K562 (cell line): ENCODE measurements around the gene ANKMY1. TPM values are rescaled to one million over a fixed set of nuclear protein-coding genes. Genes with fewer than 3 reads are reported as not detected.

Experiments
- ATAC-seq: fragments of 200-7000 bp; cut with Tn5 transposase; 3 replicates; pipeline ENCODE4 v1.9.1; 2020; ENCODE audit warnings: moderate library complexity
- BruUV-seq: library from RNA; stranded (reverse); fragments of 400-500 nt; replicated peaks from 2 replicates; lab custom pipeline; 2021; lab: Mats Ljungman, UMichigan
- CTCF ChIA-PET: fragments of 300-600 bp; formaldehyde crosslinking; extraction: SDS; loops from one replicate; lab custom pipeline; 2021; ENCODE audit warnings: low intra/inter-chr PET ratio; lab: Yijun Ruan, JAX
- POLR2A ChIA-PET: fragments of 300-600, 350-650 bp; sonication (Branson Sonifier 250); formaldehyde crosslinking; extraction: SDS; loops from one replicate; lab custom pipeline; 2021; ENCODE audit warnings: antibody characterized with exemption, inconsistent platforms; lab: Yijun Ruan, JAX
- DNase-seq, 4 experiments: peaks; one replicate each; pipeline versions ENCODE4 v3.0.0 to v3.0.0-alpha.2; 2011 to 2018; ENCODE audit warnings: low spot score in 3 of 4, mixed read lengths in 3 of 4; ENCODE audit errors: extremely low read depth in 1 of 4
- FAIRE-seq: peaks from 2 replicates; lab custom pipeline; 2011; peaks lifted over from hg19 to GRCh38; lab: Jason Lieb, UNC
- H2AFZ ChIP-seq: 2 replicates; pipeline ENCODE4 v1.6.0; 2011; ENCODE audit warnings: low read depth, low read length, control low read depth, inconsistent platforms
- H3K27ac ChIP-seq: fragments of 200-600 bp; 3 replicates; pipeline ENCODE4 v1.8.0; 2011; ENCODE audit warnings: low read depth, mild to moderate bottlenecking, control low read depth, inconsistent platforms, low read length, moderate library complexity, mixed read lengths; ENCODE audit errors: extremely low read depth
- H3K27me3 ChIP-seq, 2 experiments: fragments of 300-600 bp in 1 of 2; 2 replicates in 1 of 2; 3 replicates in 1 of 2; pipeline versions ENCODE4 v1.6.0 to v1.8.0; 2011; ENCODE audit warnings: inconsistent platforms in 2 of 2, low read length in 2 of 2, mild to moderate bottlenecking in 1 of 2, mixed read lengths in 1 of 2, moderate library complexity in 1 of 2; ENCODE audit not compliant: control insufficient read depth in 2 of 2, insufficient read depth in 2 of 2
- H3K36me3 ChIP-seq: fragments of 300-600 bp; 3 replicates; pipeline ENCODE4 v1.8.0; 2011; ENCODE audit warnings: mild to moderate bottlenecking, low read length, inconsistent platforms; ENCODE audit not compliant: control insufficient read depth, insufficient read depth
- H3K4me1 ChIP-seq, 2 experiments: fragments of 200-600 bp in 1 of 2; replicated peaks in 1 of 2; 2 replicates in 1 of 2; 3 replicates in 1 of 2; pipeline versions ENCODE4 v1.5.1 to v1.8.0; 2011; ENCODE audit warnings: inconsistent platforms in 2 of 2, low read length in 2 of 2, mild to moderate bottlenecking in 1 of 2, mixed read lengths in 1 of 2, moderate library complexity in 1 of 2; ENCODE audit not compliant: control insufficient read depth in 2 of 2, insufficient read depth in 2 of 2
- H3K4me2 ChIP-seq: 2 replicates; pipeline ENCODE4 v1.6.1; 2011; ENCODE audit warnings: low read length, control low read depth, inconsistent platforms, mixed read lengths; ENCODE audit not compliant: insufficient read depth
- H3K4me3 ChIP-seq: fragments of 200-600 bp; sonication (generic), shearing (Covaris generic); 2 replicates; pipeline ENCODE4 v1.5.1; 2016; ENCODE audit warnings: control low read depth, inconsistent platforms
- H3K79me2 ChIP-seq: fragments of 200-600 bp; 3 replicates; pipeline ENCODE4 v1.8.0; 2011; ENCODE audit warnings: low read length, inconsistent platforms; ENCODE audit not compliant: control insufficient read depth, insufficient read depth
- H3K9ac ChIP-seq, 2 experiments: 2 replicates each; pipeline versions ENCODE4 v1.6.0 to v1.6.1; 2011; ENCODE audit warnings: low read depth in 2 of 2, low read length in 2 of 2, control low read depth in 1 of 2, inconsistent platforms in 1 of 2, mild to moderate bottlenecking in 1 of 2, mixed read lengths in 1 of 2; ENCODE audit not compliant: insufficient read depth in 1 of 2
- H3K9me1 ChIP-seq: one replicate; pipeline ENCODE4 v1.6.0; 2011; ENCODE audit warnings: inconsistent platforms, mild to moderate bottlenecking, low read length, moderate library complexity; ENCODE audit not compliant: control insufficient read depth, insufficient read depth
- H3K9me3 ChIP-seq: replicated peaks from 2 replicates; pipeline ENCODE4 v1.5.1; 2011; ENCODE audit warnings: low read depth, low read length, inconsistent platforms; ENCODE audit not compliant: control insufficient read depth, insufficient read depth
- H4K20me1 ChIP-seq: replicated peaks from 2 replicates; pipeline ENCODE4 v1.6.1; 2011; ENCODE audit warnings: low read length, inconsistent platforms, mixed read lengths; ENCODE audit not compliant: control insufficient read depth, insufficient read depth
- CXXC5 ChIP-seq: fragments of 250-450 bp; sonication (Bioruptor Pico); IDR thresholded peaks from 2 replicates; pipeline ENCODE4 v1.8.0; 2022; ENCODE audit warnings: inconsistent platforms, mild to moderate bottlenecking, moderate library complexity
- STAT5B ChIP-seq: fragments of 250-450 bp; sonication (Bioruptor Pico); IDR thresholded peaks from 2 replicates; pipeline ENCODE4 v1.8.0; 2021; ENCODE audit warnings: mild to moderate bottlenecking, inconsistent platforms
- WGBS: fragments of 100-300 bp; shearing (Covaris generic); methylation state at CpG from one replicate; pipeline ENCODE4 v1.1.6; 2016; ENCODE audit warnings: low coverage, mixed read lengths; ENCODE audit not compliant: insufficient coverage; ENCODE audit errors: missing lambda C conversion rate; 5-methylcytosine and 5-hydroxymethylcytosine counted together
- in situ Hi-C: fragments of 300-500 bp; cut with MboI; formaldehyde crosslinking; loops from 4 replicates; pipeline ENCODE4 v1.15.0; 2018; ENCODE audit warnings: inconsistent platforms, mixed read lengths
- intact Hi-C: fragments of 100-400 bp; cut with micrococcal nuclease; formaldehyde crosslinking; loops from 2 replicates; pipeline ENCODE4 v1.14.2; 2022
- polyA plus RNA-seq, 8 experiments: library from polyadenylated mRNA; depleted of rRNA in 4 of 8; stranded (reverse) in 5 of 8; unstranded in 3 of 8; fragments of >200 nt; fragmentation: Nextera tagmentation in 2 of 8; fragmentation: Illumina TruSeq in 1 of 8; extraction: Ambion mirVana in 2 of 8; extraction: Trizol in 1 of 8; gene quantifications; 2 replicates each; pipeline versions ENCODE4 v1.2.1 to v1.2.3, GENCODE V29; 2011 to 2014; ENCODE audit warnings: inconsistent platforms in 1 of 8, missing spikeins in 1 of 8
- total RNA-seq, 7 experiments: library from RNA; depleted of rRNA in 6 of 7; stranded (reverse); fragments of >200 nt in 6 of 7; fragmentation: Illumina TruSeq in 2 of 7; extraction: Trizol in 2 of 7; gene quantifications; 2 replicates each; pipeline versions ENCODE4 v1.2.1 to v1.2.3, GENCODE V29; 2011 to 2021; ENCODE audit warnings: low replicate concordance in 1 of 7
- TF ChIP-seq, protein P1 (sequence below): sonication (generic); formaldehyde crosslinking; IDR thresholded peaks from 2 replicates; pipeline ENCODE4 v1.8.0; 2022; ENCODE audit warnings: mild to moderate bottlenecking, low read depth, missing genetic modification reagents
- TF ChIP-seq, protein P2 (sequence below), 3 experiments: fragments of 200-800 bp in 1 of 3; fragments of 250-450 bp in 1 of 3; fragments of 450-650 bp in 1 of 3; sonication (Bioruptor Pico) in 1 of 3; sonication (Bioruptor generic) in 1 of 3; formaldehyde crosslinking in 1 of 3; IDR thresholded peaks; 2 replicates each; pipeline versions ENCODE4 v1.6.1 to v1.8.0; 2016 to 2022; ENCODE audit warnings: mild to moderate bottlenecking in 2 of 3, missing genetic modification characterization in 2 of 3, missing compliant biosample characterization in 1 of 3, moderate library complexity in 1 of 3
- TF ChIP-seq, protein P3 (sequence below): fragments of 450-650 bp; conservative IDR thresholded peaks from 2 replicates; pipeline ENCODE4 v1.6.1; 2016; ENCODE audit warnings: missing genetic modification characterization, low read depth, mild to moderate bottlenecking, missing compliant biosample characterization, moderate library complexity
- TF ChIP-seq, protein P4 (sequence below): fragments of 150-350 bp; IDR thresholded peaks from 2 replicates; pipeline ENCODE4 v1.6.1; 2014; ENCODE audit warnings: low read depth, mild to moderate bottlenecking, low read length, borderline replicate concordance

Gene ANKMY1
- total and polyA plus RNA-seq, 9 of the 15 experiments (the other 6 are each of a cell fraction or from before 2014, with no cell fraction given), result 0.75 to 15.1 (median 11.7) TPM

DNA sequence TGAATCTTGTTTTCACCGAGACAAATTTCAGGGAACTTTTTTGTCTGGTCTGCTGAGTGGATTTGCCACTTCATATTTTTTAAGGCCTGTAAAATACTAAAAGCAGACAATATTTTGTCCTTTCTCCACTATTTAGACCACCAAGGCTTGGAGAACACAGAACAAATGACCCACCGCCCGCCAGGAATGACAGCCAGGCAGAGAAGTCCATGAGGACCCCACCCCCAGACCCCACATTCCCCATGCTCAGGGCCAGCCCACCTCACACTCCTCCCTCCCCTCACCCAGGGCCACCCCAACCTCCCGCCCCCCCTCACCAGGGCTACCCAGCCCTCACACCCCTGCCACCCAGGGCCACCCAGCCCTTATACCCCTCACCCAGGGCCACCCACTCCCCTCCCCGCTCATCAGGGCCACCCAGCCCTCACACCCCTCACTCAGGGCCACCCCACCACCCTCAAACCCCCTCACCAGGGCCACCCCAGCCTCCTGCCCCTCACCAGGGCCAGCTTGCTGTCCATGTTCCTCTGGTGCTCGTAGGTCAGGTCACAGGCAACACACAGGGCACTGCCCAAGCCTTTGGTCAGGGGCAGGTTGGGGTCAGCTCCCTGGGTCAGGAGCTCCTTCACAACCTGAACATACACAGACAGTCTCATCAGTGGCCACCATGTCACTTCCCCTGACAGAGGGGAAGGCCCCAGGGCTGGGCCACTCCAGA, 50.6 kb downstream of the ANKMY1 start (continued):
- no peak for TF ChIP-seq CXXC5 (CRISPR knock-in tag)
- TF ChIP-seq, protein P1, sequence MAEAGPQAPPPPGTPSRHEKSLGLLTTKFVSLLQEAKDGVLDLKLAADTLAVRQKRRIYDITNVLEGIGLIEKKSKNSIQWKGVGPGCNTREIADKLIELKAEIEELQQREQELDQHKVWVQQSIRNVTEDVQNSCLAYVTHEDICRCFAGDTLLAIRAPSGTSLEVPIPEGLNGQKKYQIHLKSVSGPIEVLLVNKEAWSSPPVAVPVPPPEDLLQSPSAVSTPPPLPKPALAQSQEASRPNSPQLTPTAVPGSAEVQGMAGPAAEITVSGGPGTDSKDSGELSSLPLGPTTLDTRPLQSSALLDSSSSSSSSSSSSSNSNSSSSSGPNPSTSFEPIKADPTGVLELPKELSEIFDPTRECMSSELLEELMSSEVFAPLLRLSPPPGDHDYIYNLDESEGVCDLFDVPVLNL (CRISPR knock-in tag), result no peak

DNA sequence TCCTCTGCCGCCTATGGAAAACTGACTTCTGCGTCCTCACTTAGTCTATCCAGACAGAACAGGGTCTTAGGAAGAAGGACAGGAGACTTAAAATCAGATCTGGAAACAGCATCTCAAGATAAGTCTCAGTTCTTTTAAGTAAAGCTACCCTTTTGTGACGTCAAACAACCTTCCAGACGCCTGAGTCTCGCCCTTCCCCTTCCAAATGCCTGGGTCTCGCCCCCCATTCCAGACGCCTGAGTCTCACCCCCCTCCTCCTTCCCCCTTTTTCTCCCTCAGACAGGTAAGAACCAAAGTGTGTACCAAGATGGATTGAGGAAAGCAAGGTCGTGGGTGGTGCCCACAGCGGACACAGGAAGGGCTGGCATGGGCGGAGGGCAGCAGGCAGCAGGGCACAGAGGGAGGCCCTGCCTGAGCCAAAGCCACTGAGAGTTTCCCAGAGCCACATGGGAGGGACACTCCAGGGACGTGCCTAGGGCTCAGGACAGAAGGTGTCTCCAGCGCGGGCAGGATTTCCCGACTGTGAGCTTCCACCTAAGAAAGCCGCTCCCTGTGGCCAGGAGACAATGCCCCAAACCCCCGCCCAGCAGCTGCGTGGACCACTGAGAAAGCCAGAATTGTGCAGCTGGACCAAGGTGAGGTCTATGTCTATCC, 51.3 kb downstream of the ANKMY1 start:
- DNase-seq (no peak), ATAC-seq (no peak), FAIRE-seq (no peak)
- POLR2A ChIA-PET, result no interaction called here
- no peak overlapping the region for H3K9ac ChIP-seq
- no peak overlapping the region for H3K4me2 ChIP-seq
- no TSS peak for BruUV-seq
- no peaks in the 10 kb centered on the region for H3K9me3 ChIP-seq
- in situ Hi-C loops, result no loop called here
- peaks cover 0 to 3% of the 10 kb centered on the region in 2 experiments; a peak in 1 of 5 replicates for H3K4me1 ChIP-seq
- H3K4me3 ChIP-seq, result no peak overlapping the region
- H3K27me3 ChIP-seq, result no peaks in the 10 kb centered on the region
- no peaks in the 10 kb centered on the region for H4K20me1 ChIP-seq
- intact Hi-C loops, result no loop called here
- H3K9me1 ChIP-seq, result no peaks in the 10 kb centered on the region
- no peak overlapping the region for H2AFZ ChIP-seq
- CTCF ChIA-PET, result no interaction called here
- 78% methylated on average over 11 of the region's 17 CpGs for WGBS
- H3K79me2 ChIP-seq, result no peaks in the 10 kb centered on the region
- no peak overlapping the region for H3K27ac ChIP-seq
- peaks cover 5% of the 10 kb centered on the region; the same call in 2 of the 3 replicates for H3K36me3 ChIP-seq
- TF ChIP-seq, protein P2, sequence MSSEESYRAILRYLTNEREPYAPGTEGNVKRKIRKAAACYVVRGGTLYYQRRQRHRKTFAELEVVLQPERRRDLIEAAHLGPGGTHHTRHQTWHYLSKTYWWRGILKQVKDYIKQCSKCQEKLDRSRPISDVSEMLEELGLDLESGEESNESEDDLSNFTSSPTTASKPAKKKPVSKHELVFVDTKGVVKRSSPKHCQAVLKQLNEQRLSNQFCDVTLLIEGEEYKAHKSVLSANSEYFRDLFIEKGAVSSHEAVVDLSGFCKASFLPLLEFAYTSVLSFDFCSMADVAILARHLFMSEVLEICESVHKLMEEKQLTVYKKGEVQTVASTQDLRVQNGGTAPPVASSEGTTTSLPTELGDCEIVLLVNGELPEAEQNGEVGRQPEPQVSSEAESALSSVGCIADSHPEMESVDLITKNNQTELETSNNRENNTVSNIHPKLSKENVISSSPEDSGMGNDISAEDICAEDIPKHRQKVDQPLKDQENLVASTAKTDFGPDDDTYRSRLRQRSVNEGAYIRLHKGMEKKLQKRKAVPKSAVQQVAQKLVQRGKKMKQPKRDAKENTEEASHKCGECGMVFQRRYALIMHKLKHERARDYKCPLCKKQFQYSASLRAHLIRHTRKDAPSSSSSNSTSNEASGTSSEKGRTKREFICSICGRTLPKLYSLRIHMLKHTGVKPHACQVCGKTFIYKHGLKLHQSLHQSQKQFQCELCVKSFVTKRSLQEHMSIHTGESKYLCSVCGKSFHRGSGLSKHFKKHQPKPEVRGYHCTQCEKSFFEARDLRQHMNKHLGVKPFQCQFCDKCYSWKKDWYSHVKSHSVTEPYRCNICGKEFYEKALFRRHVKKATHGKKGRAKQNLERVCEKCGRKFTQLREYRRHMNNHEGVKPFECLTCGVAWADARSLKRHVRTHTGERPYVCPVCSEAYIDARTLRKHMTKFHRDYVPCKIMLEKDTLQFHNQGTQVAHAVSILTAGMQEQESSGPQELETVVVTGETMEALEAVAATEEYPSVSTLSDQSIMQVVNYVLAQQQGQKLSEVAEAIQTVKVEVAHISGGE (CRISPR knock-in tag; IDR thresholded peaks at IDR 0.05), result no peak
- TF ChIP-seq, protein P3, sequence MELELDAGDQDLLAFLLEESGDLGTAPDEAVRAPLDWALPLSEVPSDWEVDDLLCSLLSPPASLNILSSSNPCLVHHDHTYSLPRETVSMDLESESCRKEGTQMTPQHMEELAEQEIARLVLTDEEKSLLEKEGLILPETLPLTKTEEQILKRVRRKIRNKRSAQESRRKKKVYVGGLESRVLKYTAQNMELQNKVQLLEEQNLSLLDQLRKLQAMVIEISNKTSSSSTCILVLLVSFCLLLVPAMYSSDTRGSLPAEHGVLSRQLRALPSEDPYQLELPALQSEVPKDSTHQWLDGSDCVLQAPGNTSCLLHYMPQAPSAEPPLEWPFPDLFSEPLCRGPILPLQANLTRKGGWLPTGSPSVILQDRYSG (tag), result no peak
- TF ChIP-seq STAT5B (CRISPR knock-in tag), result no peak
- TF ChIP-seq, protein P4, sequence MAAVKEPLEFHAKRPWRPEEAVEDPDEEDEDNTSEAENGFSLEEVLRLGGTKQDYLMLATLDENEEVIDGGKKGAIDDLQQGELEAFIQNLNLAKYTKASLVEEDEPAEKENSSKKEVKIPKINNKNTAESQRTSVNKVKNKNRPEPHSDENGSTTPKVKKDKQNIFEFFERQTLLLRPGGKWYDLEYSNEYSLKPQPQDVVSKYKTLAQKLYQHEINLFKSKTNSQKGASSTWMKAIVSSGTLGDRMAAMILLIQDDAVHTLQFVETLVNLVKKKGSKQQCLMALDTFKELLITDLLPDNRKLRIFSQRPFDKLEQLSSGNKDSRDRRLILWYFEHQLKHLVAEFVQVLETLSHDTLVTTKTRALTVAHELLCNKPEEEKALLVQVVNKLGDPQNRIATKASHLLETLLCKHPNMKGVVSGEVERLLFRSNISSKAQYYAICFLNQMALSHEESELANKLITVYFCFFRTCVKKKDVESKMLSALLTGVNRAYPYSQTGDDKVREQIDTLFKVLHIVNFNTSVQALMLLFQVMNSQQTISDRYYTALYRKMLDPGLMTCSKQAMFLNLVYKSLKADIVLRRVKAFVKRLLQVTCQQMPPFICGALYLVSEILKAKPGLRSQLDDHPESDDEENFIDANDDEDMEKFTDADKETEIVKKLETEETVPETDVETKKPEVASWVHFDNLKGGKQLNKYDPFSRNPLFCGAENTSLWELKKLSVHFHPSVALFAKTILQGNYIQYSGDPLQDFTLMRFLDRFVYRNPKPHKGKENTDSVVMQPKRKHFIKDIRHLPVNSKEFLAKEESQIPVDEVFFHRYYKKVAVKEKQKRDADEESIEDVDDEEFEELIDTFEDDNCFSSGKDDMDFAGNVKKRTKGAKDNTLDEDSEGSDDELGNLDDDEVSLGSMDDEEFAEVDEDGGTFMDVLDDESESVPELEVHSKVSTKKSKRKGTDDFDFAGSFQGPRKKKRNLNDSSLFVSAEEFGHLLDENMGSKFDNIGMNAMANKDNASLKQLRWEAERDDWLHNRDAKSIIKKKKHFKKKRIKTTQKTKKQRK, result no peak
